GM21528 (cell line): ENCODE data around the gene KCNMA1.
A peak's percentile ranks its signal among the peaks of the same experiment; 100 is the strongest.
"Not testable (repeated sequence)": the region's sequence is repeated elsewhere in the genome, so short reads cannot be mapped to it uniquely, and the experiment has no call there.

Experiments used
- ATAC-seq: cut with Tn5 transposase; IDR thresholded peaks from one replicate; pipeline ENCODE4 v1.9.1; 2021; ENCODE audit warnings: mild to moderate bottlenecking, moderate library complexity; ENCODE audit not compliant: unreplicated experiment, low FRiP score

KCNMA1 gene

GRCh38 chr10:77664696-77665095, 27.1 kb upstream of the KCNMA1 start:
- ATAC-seq, result no peak

- ATAC-seq, result no peak
Observed at GRCh38 chr10:77664008-77664407, 26.4 kb upstream of the KCNMA1 start.

- no peak for ATAC-seq
Observed at GRCh38 chr10:77661674-77662073, 24.1 kb upstream of the KCNMA1 start.

GRCh38 chr10:77661100-77661499, 23.5 kb upstream of the KCNMA1 start:
- no peak for ATAC-seq

GRCh38 chr10:77659046-77659670, 21.6 kb upstream of the KCNMA1 start:
- not testable (repeated sequence) for ATAC-seq

- no peak for ATAC-seq
Observed at GRCh38 chr10:77653210-77653609, 15.6 kb upstream of the KCNMA1 start.

- ATAC-seq, result peak; percentile 60
Observed at GRCh38 chr10:77649333-77650331, 12.0 kb upstream of the KCNMA1 start.

- no peak for ATAC-seq
Observed at GRCh38 chr10:77648472-77648871, 10.9 kb upstream of the KCNMA1 start.

- no peak for ATAC-seq
Observed at GRCh38 chr10:77647543-77648293, 10.1 kb upstream of the KCNMA1 start.

- no peak for ATAC-seq
Observed at GRCh38 chr10:77644557-77645243, 7.1 kb upstream of the KCNMA1 start.

- ATAC-seq, result no peak
Observed at GRCh38 chr10:77643795-77644468, 6.3 kb upstream of the KCNMA1 start.

- ATAC-seq, result no peak
Observed at GRCh38 chr10:77641788-77642397, 4.3 kb upstream of the KCNMA1 start.

- no peak for ATAC-seq
Observed at GRCh38 chr10:77641344-77641743, 3.7 kb upstream of the KCNMA1 start.

- no peak for ATAC-seq
Observed at GRCh38 chr10:77640167-77640566, 2.6 kb upstream of the KCNMA1 start.

- ATAC-seq, result no peak
Observed at GRCh38 chr10:77639756-77640155, 2.1 kb upstream of the KCNMA1 start.

- no peak for ATAC-seq
Observed at GRCh38 chr10:77638321-77639101, 903 bp upstream of the KCNMA1 start.

GRCh38 chr10:77636967-77637531, 559 bp downstream of the KCNMA1 start:
- no peak for ATAC-seq

- ATAC-seq, result no peak
Observed at GRCh38 chr10:77636282-77636966, 1.2 kb downstream of the KCNMA1 start.
